GM15510 (cell line): Measurements from ENCODE around the gene SYVN1.

Source experiments
- POLR2A ChIP-seq: IDR thresholded peaks from 3 replicates; pipeline ENCODE4 v1.6.1; 2011; ENCODE audit warnings: borderline replicate concordance; ENCODE audit not compliant: insufficient read length; ENCODE audit errors: extremely low read depth

The SYVN1 gene

GRCh38 chr11:65112546-65113360 lies 21.6 kb downstream of the SYVN1 start:
- TF ChIP-seq POLR2A, result peak; percentile 37

- TF ChIP-seq POLR2A, result peak; percentile 98
Observed at GRCh38 chr11:65111744-65112545, 22.4 kb downstream of the SYVN1 start, which contains the start of gene TM7SF2. Gene TM7SF2 (plus strand): TSS chr11:65111872. CDS start chr11:65112016, 144 bp downstream.

DNA sequence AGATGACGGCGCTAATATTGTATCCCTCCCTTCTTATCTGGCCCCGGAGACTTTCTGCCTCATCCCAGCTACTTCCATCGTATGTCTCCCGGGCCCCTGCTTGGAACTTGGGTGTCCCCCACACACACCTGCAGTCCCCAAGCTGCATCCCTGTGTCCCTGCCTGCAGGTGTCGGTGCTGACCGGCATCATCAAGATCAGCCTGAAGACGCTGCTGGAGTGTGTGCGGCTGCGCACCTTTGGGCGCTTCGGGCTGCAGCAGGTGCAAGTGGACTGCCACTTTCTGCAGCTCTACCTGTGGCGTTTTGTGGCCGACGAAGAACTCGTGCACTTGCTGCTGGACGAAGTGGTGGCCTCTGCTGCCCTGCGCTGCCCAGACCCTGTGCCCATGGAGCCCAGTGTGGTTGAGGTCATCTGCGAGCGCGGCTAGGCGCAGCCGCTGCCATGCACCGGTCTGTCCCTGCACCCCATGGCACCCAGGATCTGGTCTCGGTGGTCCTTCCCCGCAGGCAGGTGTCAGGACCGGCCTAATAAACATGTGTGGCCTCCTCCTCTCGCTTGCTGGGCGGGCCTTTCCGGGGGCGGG lies 23.1 kb downstream of the SYVN1 start:
- no peak for TF ChIP-seq POLR2A

DNA sequence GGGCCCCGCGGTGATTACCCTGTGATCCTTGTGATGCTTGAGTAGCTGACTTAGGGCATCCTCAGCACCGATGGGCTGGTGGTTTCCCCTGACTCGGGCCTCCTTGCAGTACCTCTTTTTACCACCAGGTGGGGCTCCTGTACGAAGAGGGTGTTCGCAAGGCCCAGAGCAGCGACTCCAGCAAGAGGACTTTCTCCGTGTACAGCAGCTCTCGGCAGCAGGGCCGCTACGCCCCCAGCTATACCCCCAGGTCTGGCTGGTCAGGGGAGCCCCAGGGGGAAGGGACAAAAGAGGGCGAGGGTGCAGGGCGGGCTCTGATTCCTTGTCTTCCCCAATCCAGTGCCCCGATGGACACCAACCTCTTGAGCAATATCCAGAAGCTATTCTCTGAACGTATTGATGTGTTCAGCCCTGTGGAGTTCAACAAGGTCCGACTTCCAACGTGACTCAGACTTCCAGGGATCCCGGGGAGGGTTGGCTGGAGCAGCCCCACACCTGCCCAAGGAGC lies 23.9 kb downstream of the SYVN1 start:
- peak; percentile 25 for TF ChIP-seq POLR2A

DNA sequence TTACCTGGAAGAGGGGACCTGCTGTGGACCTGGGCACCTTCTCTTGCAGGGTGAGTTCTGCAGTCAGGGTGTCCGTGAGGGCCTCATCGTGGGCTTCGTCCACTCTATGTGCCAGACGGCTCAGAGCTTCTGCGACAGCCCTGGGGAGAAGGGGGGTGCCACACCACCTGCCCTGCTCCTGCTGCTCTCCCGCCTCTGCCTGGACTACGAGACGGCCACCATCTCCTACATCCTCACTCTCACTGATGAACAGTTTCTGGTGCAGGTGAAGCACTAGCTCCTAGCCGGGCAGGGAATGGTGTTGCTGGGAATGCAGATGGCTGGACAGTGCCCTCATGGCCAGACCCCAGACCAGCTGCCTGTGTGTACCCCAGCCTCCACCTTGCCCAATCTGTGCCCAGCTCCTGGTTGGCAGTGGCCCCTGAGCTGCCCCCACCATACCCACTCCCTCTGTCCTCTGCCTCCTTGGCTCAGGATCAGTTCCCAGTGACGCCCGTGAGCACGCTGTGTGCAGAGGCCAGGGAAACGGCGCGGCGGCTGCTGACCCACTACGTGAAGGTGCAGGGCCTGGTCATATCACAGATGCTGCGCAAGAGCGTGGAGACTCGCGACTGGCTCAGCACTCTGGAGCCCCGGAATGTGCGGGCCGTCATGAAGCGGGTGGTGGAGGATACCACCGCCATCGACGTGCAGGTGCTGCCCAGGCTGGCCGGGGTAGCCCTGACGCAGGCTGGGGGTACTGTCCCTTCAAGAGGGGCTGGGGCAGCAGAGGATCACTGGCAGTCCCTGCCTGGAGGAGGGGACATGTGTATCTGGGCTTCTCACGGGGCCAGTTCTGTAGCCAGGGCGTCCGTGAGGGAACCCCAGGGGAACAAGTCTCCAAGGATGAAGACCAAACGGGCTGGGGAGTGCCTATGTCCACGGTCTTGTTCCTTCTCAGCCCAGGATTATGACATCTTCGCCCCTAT lies 24.8 kb downstream of the SYVN1 start:
- TF ChIP-seq POLR2A, result no peak

- no peak for TF ChIP-seq POLR2A
Observed at GRCh38 chr11:65108469-65109123, 25.7 kb downstream of the SYVN1 start.

DNA sequence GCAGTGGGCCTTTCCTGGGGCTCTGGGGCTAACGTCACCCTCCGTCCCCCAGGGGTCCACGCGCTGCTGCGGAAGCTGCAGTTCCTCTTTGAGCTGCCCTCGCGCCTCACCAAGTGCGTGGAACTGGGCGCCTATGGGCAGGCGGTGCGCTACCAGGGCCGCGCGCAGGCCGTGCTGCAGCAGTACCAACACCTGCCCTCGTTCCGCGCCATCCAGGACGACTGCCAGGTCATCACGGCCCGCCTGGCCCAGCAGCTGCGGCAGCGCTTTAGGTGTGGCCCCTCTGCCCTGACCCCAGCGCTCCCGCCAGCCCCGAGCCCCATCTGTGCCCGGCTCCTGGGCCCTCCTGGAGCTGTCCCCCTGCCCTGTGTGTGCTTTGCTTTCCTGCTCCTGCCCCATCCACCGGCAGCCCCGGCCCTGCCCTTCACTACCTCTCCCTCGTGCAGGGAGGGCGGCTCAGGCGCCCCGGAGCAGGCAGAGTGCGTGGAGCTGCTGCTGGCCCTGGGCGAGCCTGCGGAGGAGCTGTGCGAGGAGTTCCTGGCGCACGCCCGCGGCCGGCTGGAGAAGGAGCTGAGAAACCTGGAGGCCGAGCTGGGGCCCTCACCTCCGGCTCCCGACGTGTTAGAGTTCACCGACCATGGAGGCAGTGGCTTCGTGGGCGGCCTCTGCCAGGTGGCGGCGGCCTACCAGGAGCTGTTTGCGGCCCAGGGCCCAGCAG lies 26.4 kb downstream of the SYVN1 start:
- TF ChIP-seq POLR2A, result no peak

- no peak for TF ChIP-seq POLR2A
Observed at GRCh38 chr11:65107078-65107477, 27.2 kb downstream of the SYVN1 start.

GRCh38 chr11:65104628-65105027 lies 29.7 kb downstream of the SYVN1 start:
- TF ChIP-seq POLR2A, result no peak

DNA sequence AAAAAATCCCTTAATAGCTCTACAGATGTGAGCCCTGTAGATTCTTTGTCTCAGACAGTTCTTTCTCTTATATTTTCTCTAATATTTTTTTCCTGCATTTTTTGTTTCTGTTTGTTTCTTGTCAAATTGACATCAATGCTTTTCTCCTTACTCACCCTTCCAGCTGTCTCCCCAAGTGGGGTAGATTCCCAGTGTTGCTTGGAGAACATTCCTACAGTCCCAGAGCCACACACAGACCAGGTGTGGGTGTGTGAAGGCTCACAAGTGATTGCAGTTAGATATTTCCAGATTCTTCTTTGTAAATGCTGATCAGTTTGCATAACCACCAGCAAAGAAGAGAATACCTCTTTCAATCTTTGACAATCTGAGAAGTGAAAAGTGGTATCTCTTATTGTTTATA lies 30.8 kb downstream of the SYVN1 start:
- TF ChIP-seq POLR2A, result no peak

DNA sequence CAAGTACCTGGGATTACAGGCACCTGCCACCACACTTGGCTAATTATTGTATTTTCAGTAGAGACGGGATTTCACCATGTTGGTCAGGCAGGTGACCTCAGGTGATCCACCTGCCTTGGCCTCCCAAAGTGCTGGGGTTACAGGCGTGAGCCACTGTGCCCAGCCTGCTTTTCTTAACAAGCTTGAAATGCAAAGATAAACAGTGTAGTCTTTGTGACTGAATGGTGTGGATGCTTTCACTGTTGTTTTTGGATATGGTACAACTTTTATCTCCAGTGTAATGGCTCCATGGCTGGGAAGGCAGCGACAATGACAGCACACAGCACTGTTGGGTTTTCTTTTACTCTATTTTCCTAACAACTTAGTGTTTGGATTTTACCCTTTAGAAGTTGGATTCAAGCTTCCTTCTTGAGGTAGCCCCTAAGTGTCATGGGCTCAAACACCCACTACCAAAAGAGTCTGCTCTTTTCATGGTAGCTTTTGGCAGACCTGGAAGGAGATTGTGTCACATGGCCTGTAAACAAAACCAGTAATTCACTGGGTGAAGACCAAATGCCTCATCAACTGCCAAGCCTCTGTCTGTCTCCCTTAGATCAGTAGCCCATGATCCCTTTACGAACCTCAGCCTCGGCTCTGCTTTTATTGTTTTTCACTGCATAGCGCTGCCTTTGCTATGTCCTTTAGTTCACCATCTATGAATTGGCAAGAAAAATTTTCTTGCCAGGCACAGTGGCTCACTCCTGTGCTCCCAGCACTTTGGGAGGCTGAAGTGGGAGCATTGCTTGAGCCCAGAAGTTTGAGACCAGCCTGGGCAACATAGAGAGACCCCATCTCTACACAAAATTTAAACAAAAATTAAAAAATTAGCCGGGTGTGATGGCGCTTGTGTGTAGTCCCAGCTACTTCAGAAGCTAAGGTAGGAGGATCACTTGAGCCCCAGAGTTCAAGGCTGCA lies 31.9 kb downstream of the SYVN1 start:
- no peak for TF ChIP-seq POLR2A
